HG02588 (cell line): ENCODE data around the gene FGF14.

Source experiments
- ATAC-seq: cut with Tn5 transposase; IDR thresholded peaks from one replicate; pipeline ENCODE4 v1.9.1; 2021; ENCODE audit warnings: mild to moderate bottlenecking, moderate library complexity; ENCODE audit not compliant: unreplicated experiment

FGF14 gene

DNA sequence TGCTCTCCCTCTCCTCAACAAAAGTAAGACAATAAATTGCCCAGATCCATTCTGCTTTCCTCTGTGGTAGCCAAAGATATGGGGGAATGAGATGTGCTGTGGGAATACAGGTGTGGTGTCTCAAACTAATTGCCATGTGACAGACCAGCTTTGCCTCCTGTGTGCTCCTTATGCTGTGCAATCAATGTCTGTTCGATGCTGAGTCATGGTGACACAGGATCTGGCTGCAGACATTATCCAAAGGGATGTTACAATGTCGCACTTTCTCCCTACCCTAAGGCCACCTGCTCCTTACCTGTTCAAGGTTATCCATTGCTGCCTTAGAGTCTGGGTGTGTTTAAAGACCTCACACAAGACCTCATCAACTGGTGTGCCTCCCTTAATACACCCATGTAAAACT, 32.5 kb downstream of the FGF14 start:
- ATAC-seq, result no peak

DNA sequence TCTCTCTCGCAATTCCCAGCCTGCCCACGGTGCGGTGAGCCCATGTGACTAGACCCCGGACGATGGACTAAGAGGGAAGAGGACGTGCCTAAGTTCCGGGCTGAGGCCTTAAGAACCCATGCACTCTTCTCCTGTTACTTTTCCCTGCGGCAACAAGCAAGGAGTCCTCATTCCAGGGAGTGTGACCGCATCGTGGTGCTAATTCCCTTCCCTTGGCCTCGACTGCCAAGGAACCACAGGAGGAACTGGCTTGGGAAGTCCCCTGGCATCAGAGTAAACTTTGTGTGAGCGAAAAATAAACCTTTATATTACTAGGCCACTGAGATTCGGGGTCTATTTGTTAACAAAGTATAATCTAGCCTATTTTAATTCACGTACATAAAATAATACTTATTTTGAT, 34.0 kb downstream of the FGF14 start:
- no peak for ATAC-seq

DNA sequence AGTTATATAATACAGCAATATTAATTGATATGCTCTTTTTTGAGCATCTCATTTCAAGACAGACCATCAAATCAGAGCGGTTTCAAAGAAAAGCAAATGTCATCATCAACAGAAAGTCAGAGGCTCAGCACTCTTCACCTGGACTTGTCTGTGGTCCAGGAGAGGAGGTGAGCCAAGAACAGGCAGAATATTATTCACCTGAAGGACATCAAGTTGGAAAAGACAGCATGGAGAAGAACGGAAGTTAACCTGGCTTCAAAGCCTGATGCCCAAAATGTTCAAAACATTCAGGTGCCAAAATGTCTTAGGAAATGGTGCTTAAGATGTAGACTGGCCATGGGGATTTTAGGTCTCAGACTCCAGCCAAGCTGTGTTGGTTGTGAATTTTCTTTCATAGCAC, 40.7 kb downstream of the FGF14 start:
- no peak for ATAC-seq

DNA sequence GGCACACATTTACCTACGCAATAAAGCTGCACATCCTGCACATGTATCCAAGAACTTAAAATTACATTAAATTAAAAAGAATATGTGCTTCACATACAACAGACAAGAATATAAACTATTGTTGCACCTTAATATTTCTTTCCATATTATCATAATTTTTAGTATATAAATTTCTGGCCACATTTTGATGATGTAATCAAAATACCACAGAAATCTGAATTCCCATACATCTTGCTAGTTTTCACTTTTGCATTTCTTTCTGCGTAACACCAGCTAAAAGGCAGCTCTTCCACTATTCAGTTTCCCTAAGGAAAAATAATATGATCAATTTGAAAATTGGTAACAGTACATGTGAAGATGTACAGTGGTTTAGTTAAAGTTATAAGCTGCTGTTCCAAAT, 42.6 kb downstream of the FGF14 start:
- ATAC-seq, result no peak

DNA sequence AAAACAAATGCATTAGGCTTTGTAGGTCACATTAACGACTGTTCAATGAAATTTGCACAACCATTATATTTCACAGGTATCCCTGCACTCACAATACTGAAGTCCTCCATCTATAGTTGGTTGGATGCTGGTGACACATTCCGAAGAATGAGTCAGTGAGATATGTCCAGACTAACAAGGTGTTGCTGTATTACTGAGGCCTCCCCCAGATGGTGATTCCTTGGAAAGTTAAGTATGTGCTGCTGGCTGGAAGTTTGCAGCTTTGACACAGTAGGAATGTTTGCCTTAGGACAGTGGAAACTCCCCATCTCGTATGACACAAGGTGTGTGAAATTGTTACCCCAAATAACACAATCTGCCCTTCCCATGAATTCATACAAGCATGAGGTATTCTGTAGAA, 46.6 kb downstream of the FGF14 start:
- ATAC-seq, result no peak

DNA sequence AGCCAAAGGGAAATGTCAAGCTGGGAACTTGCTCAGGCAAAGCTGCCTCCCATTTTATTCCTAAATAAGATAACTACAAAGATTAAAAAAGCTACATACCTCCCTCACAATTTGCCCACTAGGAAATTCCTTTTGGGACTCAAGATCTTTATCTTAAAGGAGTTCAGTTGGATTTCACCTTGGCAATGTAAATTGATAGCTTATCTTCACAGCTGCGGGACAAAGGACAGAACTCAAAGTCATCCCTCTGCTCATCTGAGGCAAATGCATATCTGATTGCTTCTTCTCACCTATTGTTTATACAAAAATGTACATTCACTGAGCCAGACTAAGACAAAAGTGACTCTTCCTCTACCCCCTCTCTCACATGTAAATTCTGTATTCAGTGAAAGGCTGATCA, 47.8 kb downstream of the FGF14 start:
- ATAC-seq, result no peak

DNA sequence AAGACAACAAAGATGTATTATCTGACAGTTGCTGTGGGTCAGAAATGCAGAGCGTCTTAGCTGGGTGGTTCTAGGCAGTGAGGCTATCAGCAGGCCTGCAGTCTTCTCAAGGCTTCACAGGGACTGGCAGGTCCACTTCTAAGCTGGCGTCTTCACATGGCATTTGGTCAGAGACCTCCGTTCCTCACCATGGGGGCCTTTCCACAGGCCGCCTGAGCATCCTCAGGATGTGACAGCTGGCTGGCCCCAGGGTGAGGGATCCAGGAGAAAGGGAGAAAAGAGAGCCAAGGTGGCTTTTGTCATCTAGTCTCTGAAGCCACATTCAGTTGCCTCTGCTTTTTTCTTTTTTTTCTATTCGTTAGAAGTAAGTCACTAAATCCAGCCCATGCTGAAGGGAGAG, 50.3 kb downstream of the FGF14 start:
- ATAC-seq, result no peak

DNA sequence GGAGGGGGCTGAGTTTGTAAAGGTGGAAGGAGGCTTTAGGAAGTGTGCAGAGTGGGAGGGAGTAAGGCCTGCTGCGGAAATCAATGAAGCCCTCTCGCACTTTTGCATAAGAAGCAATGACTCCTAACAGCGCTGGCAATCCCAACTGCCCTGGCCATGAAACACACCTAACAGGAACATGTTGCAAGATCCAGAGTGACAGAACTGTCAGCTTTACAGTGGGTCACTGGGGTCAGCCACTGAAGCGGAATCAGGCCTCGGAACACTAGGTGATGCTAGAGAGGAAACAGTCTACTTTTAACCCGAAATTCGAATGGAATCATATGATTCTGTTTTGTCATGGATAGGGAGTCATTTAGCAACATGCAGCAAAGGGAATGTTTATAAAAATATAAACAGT, 54.4 kb downstream of the FGF14 start:
- no peak for ATAC-seq

DNA sequence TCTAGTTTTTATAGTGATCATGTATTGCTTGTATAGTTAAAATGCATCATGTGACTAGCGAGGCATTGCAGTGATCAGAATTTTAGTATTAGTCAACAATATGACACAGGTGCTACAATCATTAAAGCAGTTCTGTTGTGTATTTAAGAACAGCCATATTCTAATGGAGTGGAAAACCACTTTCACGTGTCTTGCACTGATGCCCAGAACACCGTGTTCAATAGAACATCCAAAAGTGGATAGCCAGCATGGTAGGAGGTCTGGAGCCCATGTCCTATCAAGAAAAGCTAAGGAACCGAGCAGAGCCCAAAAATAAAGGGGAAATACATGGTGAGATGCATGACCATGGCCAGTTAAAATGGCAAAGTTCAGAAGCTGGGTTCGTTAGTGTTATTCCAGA, 55.1 kb downstream of the FGF14 start:
- no peak for ATAC-seq

DNA sequence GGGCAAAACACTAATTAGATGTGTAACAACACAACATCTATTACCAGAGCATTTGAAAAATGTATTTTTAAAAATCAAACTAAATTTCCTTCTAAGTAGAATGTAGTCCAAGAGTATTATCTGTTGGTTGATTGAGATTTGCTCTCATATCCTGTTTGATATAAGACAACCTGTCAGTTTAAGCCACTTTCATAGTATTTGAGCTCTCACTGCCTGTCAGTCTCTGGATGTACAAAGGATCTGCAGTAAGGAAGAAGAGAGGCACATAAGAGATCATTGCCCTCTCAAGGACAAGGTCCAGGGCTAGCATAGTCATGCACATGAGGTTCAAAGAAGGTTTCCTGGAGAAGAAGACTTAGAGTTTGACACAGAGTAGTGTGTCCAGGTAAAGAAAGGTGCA, 57.4 kb downstream of the FGF14 start:
- no peak for ATAC-seq

DNA sequence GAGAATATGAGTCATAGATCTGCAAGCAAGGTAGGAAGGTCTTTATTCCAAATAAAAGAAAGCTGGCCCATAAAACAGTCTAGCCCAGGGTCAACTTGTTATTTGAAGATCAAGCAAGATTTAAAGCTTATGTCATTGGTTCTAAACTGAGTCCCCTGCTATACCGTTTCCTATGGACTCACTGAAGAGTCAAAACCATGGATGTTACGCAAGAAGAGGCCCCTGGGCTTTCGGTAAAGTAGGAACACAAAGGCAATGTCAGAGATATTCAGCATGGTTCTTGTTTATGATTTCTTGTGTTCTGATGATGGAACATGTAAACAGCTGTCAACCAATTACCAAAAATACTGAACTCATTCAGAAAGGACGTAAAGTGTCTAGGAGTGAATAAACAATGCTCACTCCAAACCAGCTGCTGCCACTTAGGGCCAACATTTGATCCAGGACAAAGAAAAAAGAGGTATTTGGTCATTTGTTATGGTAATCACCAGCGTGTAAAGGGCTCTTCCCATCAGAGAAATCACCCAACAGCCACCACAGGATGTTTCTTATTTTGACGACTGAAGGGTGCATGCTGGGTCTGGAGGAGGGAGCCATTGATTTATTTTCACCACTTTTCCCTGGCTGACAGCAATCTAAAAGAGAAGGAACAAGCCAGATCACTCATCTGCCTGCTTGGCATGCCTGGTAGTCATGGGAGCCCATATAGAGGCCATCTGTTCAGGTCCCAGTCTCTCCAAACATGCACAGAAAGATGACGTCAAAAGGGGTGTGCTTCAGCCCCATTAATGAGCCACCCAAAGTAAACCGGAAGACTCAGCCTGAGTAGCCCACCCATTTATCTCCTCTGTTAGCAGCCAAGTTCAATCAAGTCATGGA, 68.3 kb downstream of the FGF14 start:
- ATAC-seq, result no peak

DNA sequence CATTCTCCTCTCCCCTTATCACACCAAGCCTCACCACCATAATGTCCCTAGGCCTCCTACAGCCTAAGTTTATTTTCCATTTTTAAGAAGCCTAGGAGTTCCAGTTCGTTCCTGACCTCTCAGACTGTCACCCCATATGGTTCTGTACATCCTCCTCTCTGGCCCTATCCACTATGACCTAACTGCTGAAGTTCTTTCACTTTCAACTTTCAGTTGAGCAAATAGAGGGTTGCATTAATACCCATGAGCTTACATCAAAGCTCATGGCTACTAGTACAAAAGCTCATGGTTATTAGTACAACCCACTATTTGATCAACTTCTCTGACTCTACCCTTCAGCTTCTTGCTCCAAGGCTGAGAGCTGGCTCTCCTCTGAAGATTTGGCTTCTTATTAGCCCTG, 72.9 kb downstream of the FGF14 start:
- ATAC-seq, result peak; percentile 57

DNA sequence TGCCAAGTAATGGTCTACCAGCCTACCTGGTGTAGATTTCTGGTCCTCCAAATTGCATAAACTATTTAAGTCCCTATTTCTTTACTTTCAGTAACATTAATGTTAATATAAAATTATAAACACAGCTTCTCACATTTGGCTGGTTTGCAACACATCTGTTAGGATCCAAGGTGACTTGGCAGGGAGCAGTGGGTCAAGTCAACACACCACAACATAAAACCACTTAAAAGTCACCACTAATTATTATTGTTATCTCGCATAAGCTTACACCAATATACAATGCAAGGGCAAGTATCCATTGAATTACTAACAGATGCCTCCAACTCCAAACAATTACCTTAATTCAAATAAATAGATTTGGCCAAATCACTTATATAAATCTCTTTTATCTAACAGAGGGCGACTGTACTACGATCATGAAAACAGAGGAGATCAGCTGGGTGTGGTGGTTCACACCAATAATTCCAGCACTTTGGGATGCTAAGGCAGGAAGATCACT, 74.7 kb downstream of the FGF14 start:
- ATAC-seq, result no peak

DNA sequence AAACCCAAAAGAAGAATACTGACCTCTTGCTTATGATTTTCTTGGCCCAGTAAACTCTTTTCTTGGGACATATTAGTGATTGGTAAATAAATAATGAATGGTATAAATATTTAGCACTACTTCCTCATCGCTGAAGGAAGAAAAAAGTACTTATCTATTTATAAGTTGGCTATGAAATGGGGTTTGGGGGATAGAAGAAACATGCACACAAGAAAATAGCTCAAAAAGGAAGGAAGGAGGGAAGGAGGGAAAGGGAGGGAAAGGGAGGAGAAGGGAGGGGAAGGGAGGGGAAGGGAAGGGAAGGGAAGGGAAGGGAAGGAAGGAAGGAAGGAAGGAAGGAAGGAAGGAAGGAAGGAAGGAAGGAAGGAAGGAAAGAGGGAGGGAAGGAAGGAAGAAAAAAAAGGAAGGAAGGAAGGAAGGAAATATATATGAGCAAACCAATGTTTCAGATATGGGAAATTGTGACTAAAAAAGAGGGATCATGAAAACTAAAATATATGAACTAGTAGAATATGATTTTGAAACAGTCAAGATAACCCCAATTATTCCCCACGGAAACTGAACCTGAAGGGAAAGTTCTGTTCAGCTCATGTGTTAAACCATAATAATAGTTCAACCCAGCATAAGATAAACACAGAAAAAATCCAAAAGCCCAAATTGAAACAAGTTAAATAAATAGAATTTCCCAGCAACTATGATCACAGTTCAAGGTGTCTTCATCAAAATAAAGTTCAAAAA, 75.3 kb downstream of the FGF14 start:
- no peak for ATAC-seq

DNA sequence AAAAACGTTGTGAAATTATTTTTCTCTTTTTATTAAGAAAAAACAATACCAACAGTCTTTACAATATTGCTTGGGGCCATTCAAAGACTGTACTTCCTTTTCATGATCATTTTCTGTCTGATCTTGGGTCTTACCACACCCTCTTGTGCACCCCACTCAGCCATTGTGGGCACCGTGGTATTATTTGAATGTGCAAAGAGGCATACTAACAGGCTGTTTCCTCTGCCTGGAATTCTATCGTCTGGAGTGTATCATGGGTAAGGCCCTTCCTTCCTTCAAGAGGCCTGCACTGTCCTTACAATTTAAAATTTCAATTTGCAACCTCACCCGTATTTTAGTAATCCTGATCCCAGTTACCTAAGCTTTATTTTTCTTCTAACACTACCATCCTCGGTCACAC, 76.5 kb downstream of the FGF14 start:
- no peak for ATAC-seq

DNA sequence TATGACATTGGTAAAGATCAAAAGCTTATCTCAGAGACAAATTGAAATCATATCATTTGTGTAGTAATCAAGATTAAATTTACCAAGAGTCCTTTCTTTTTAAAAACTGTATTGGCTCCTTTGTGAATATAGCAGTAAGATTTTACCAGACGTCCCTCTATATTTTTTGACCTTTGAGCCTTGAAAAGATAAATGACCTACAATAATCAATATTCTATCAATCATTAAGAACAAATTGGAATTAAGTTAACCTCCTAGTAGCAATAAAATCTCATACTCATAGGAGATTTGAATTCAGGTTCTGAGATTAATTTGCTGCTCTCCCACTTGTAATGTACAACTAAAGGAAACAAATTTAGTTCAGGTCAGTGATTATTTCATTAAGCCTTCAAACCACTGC, 78.3 kb downstream of the FGF14 start:
- ATAC-seq, result no peak

DNA sequence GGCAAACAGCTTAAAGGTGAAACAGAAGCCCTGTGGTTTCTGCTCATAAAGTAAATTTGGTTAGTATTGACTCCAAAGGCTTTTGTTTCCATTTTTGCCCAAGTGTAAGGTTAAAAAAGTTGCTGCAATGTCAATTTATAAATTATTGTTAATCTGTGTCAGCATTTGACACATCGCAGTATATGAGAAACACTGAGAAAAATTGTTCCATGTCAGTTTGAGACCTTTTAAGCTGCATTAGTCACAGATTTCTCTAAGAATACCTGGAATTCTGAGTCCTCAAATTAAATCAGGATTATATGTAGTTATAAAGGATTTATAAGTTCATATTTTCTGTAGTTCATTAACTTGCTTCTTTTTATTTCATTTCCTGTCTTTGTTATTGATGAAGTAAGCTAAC, 78.8 kb downstream of the FGF14 start:
- ATAC-seq, result no peak

DNA sequence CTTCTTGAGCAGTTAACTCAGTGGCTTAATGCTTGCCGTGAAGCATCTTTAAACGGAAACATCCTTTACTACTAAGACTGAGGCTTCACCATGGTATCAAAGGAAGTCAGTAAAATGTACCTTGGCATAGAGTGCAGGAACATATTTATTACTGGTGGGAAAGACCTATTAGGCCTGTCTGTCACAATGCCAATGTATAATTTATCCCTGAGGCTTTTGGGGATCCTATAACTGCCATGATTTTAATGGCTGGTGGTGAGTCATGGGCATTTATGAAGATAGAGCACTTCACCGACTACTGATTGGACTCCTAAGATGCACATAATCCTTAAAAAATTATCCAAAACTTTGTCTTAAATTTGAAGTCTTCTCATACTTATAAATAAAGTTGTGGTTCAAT, 79.6 kb downstream of the FGF14 start:
- ATAC-seq, result no peak

DNA sequence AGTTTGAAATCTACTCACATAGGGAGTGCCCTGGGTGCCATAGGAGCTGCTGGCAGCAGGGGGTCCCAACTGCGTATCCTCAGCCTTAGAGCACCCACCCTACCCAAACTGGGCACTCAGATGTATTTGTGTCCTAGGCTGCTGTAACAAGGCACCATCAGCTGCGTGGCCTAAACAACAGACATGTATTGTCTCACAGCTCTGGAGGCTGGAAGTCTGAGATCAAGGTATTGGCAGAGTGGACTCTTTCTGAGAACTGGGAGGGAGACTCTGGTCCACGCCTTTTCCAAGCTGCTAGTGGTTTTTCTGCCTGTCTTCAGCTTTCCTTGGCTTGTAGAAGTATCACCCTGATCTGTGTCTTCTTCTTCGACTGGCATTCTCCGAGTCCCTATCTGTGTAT, 83.6 kb downstream of the FGF14 start:
- ATAC-seq, result no peak

DNA sequence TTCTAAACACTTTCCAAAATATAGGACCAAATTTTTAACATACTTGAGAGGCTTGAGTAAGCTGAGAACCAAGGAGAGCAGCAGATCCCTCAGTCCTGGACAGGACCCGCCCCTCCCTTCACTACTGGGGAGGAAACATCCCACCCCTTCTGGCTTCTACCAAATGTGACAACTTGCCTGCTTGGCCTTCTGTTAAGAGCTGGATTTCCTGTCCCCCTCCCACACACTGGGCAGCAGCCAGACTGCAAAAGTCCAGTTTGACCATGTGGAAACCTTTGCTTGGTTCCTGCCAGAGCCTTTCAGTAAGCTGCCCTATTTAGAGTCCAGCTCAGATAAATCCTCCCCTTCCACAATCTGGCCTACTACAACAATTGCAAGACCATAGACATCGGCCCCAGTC, 84.3 kb downstream of the FGF14 start:
- ATAC-seq, result no peak

DNA sequence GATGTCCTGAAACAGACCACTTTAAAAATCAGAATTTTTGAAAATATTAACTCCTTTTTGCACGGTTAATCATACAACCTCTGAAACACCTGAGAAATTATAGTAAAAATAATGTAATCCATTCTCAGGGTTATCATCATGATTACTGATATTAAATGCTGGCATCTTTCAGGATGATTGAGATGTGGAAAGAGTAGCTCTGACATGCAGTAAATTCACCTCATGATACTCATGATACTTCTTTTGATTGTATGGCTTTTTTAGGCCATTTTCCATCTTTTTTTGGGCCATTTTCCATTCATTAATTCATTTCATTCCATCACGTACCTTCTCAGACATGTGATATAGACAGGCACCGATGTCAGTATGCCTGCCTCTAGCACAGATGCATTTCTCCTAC, 85.1 kb downstream of the FGF14 start:
- no peak for ATAC-seq

DNA sequence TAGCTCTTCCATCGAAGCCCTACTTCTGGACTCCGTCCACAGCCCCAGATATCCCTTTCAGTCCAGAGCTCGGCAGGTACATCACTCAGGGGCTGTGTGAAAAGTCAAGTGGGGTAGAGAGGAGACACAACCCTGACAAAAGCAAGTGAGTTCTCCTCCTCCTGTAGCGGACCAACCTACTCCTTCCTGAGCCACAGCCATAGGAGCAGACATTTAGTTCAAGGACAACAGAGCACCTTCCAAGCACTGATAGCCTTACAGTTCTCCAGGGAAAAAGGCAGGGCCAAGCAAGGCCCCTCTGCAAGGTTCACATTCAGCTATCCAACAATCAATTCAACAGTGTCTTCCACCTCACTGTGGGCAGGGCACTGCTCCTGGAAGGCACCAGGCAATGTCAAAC, 89.0 kb downstream of the FGF14 start:
- no peak for ATAC-seq
